GM12891 (cell line): ENCODE results near the gene DCST2.

Experiments
- DNase-seq: peaks from one replicate; pipeline ENCODE4 v3.0.0; 2011; ENCODE audit warnings: low spot score; ENCODE audit not compliant: insufficient read length
- FAIRE-seq: peaks from 2 replicates; lab custom pipeline; 2011; peaks lifted over from hg19 to GRCh38; lab: Jason Lieb, UNC
- PAX5 ChIP-seq: IDR thresholded peaks from 2 replicates; pipeline ENCODE4 v1.6.1; 2011; ENCODE audit warnings: low read length, moderate library complexity, mild to moderate bottlenecking; ENCODE audit not compliant: insufficient read depth, severe bottlenecking
- POLR2A ChIP-seq: IDR thresholded peaks from 2 replicates; pipeline ENCODE4 v1.6.1; 2011; ENCODE audit warnings: low read depth, low read length, control low read depth
- POLR2AphosphoS5 ChIP-seq: IDR thresholded peaks from 2 replicates; pipeline ENCODE4 v1.6.1; 2011; ENCODE audit warnings: low read depth, low read length, control low read depth
- POU2F2 ChIP-seq: IDR thresholded peaks from 2 replicates; pipeline ENCODE4 v1.6.1; 2011; ENCODE audit warnings: low read depth, mild to moderate bottlenecking, control low read depth, low read length, moderate library complexity
- SPI1 ChIP-seq: IDR thresholded peaks from 2 replicates; pipeline ENCODE4 v1.6.1; 2011; ENCODE audit warnings: low read depth, low read length, control low read depth
- TAF1 ChIP-seq: IDR thresholded peaks from 2 replicates; pipeline ENCODE4 v1.6.1; 2011; ENCODE audit warnings: low read depth, low read length, control low read depth

DCST2 gene

DNA sequence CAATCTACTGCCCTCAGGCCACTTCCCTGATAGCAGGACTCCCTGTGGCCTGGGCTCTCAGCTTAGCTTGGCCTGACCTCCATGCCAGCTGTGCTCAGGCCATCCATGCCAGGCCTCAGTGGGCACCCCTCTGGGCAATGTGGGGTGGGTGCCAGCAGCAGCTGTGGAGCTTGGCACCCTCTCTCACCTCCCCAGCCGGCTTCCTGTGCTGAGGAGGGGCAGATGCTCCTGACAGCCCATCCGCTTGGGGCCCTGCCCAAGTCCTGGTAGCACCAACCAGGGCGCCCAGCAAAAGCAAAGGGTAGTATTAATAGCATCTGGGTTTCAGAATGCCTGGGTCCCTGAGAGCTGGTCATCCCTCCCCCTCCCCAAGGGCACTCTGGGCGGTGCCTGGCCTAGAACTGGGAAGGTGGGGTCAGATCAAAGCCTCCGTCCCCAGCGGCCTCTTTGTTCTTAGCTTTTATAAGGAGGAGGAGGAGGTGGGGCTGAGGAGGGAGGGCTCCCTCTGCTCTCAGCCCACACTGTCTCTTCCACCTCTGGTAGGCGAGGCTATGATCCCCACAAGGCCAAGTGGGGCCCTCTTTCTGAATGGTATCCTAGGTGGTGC lies 36.1 kb upstream of the DCST2 start:
- DNase-seq (no peak), FAIRE-seq (no peak)
- TF ChIP-seq PAX5 = no peak
- no peak for TF ChIP-seq POU2F2
- TF ChIP-seq POLR2A = no peak
- TF ChIP-seq TAF1 = no peak
- no peak for TF ChIP-seq SPI1
- TF ChIP-seq POLR2AphosphoS5 = no peak

GRCh38 chr1:155068599-155068998 lies 35.0 kb upstream of the DCST2 start:
- TF ChIP-seq TAF1 (no peak), POLR2AphosphoS5 (no peak), SPI1 (no peak), POU2F2 (no peak), POLR2A (no peak), PAX5 (no peak)
- DNase-seq (no peak), FAIRE-seq (no peak)

DNA sequence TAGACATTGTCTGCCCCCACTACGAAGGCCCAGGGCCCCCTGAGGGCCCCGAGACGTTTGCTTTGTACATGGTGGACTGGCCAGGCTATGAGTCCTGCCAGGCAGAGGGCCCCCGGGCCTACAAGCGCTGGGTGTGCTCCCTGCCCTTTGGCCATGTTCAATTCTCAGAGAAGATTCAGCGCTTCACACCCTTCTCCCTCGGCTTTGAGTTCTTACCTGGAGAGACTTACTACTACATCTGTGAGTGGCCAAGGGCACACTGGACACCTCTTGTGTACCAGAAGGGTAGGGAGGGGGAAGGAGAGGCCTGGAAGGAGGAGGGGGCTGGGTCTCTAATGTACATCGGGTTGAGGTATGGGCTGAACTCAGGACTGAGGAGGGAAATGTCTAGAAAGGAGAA lies 33.2 kb upstream of the DCST2 start:
- no peak for TF ChIP-seq POLR2AphosphoS5
- no peak for TF ChIP-seq PAX5
- TF ChIP-seq POU2F2 = no peak
- TF ChIP-seq TAF1 = no peak
- no peak for FAIRE-seq
- DNase-seq = no peak

GRCh38 chr1:155064832-155065429 lies 31.4 kb upstream of the DCST2 start:
- TF ChIP-seq SPI1 = no peak
- TF ChIP-seq TAF1 = no peak
- TF ChIP-seq POLR2A = no peak
- TF ChIP-seq POLR2AphosphoS5 = no peak
- no peak for TF ChIP-seq PAX5
- no peak for TF ChIP-seq POU2F2
- DNase-seq (no peak), FAIRE-seq (no peak)

- FAIRE-seq = no peak
- no peak for DNase-seq
- TF ChIP-seq SPI1 = no peak
- no peak for TF ChIP-seq POU2F2
These were observed 30.7 kb upstream of the DCST2 start for GRCh38 chr1:155064111-155064831.

- DNase-seq = peak; percentile 91
- peak; percentile 97 for FAIRE-seq
- TF ChIP-seq POLR2A (peak; percentile 58), POU2F2 (no peak), PAX5 (no peak), SPI1 (no peak), TAF1 (0 out of 2 replicates have a peak, but pooled peaks have one; percentile 34)
These were observed 30.0 kb upstream of the DCST2 start, which contains the start of gene EFNA4 for GRCh38 chr1:155063550-155064110. Gene EFNA4, plus strand, starts transcription at chr1:155063740. Its CDS starts 84 bp downstream, at chr1:155063824.

DNA sequence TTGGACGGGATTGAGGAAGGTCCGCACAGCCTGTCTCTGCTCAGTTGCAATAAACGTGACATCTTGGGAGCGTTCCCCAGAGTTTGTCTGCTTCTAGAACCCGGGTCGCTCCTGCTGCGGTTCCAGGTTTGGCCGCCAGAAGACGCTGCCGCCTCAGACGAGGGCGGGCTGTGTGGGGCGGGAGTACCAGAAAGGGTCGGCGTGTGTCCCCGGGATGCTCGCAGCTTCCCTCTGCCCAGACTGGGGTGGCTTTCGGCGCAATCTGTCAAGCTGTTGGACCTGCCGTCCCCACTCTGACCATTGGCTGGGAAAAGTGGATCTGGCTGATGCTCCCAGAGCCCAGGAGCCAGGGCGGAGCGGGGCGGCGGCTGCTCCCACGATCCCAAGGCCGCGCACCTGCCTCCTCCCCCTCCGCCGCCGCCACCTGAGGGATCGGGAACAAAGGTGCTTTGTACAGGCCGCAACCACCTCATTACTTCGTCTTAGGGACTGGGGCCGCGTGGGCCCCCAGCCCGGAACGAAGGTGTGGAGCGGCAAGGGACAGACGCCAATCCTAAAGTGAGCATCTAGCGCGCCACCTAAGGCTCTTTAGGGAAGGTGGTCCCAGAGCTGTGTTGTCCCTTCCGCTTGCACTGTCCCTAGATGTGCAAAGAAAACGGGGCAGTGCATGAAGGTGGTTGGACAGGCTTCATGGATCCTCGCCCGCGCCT lies 29.3 kb upstream of the DCST2 start:
- TF ChIP-seq TAF1 = no peak
- no peak for TF ChIP-seq POU2F2
- no peak for TF ChIP-seq POLR2AphosphoS5
- no peak for FAIRE-seq
- DNase-seq = peak; percentile 82

GRCh38 chr1:155062151-155062686 lies 28.6 kb upstream of the DCST2 start:
- DNase-seq = no peak
- no peak for TF ChIP-seq PAX5
- no peak for TF ChIP-seq TAF1
- TF ChIP-seq POLR2AphosphoS5 = no peak
- TF ChIP-seq POLR2A = no peak
- no peak for TF ChIP-seq POU2F2
- no peak for TF ChIP-seq SPI1
- no peak for FAIRE-seq
